ENCODE data around the gene C9.
"Not testable (repeated sequence)": the region's sequence is repeated elsewhere in the genome, so short reads cannot be mapped to it uniquely, and the experiment has no call there.

C9 gene

DNA sequence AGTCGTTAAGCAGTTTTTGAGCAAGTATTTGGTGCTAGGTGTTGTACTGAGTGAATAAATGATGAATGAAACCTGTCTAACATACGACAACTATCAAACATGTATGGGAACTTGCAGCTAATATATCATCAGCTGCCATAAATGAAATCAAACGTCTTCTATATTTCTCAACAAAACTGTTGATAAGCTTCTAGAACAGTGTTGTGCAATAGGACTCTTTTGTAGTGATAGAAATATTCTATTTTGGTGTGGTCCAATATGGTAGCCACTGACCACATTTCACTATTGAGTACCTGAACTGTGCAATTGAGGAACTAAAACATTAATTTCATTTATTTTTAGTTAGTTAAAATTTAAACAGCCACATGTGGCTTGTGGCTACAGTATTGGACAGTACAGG is 128.6 kb downstream of the C9 start:
- H3K4me2 ChIP-seq: no peak overlapping the region
- H3K4me3 ChIP-seq (IDR thresholded peaks at IDR 0.05; ENCODE audit: insufficient read depth, low read depth, low read length): no peak overlapping the region
- TF ChIP-seq, protein P1, sequence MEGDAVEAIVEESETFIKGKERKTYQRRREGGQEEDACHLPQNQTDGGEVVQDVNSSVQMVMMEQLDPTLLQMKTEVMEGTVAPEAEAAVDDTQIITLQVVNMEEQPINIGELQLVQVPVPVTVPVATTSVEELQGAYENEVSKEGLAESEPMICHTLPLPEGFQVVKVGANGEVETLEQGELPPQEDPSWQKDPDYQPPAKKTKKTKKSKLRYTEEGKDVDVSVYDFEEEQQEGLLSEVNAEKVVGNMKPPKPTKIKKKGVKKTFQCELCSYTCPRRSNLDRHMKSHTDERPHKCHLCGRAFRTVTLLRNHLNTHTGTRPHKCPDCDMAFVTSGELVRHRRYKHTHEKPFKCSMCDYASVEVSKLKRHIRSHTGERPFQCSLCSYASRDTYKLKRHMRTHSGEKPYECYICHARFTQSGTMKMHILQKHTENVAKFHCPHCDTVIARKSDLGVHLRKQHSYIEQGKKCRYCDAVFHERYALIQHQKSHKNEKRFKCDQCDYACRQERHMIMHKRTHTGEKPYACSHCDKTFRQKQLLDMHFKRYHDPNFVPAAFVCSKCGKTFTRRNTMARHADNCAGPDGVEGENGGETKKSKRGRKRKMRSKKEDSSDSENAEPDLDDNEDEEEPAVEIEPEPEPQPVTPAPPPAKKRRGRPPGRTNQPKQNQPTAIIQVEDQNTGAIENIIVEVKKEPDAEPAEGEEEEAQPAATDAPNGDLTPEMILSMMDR (conservative IDR thresholded peaks at IDR 0.05; ENCODE audit: low read depth, low read length): no peak
- no peaks in the 10 kb centered on the region for H3K27me3 ChIP-seq (ENCODE audit: insufficient read depth, low read depth)
- H3K27ac ChIP-seq: no peak overlapping the region
- H3K4me1 ChIP-seq (ENCODE audit: low read depth, poor library complexity, severe bottlenecking): peaks cover 18% of the 10 kb centered on the region
- H4K20me1 ChIP-seq (ENCODE audit: insufficient read depth): no peaks in the 10 kb centered on the region
- no peaks in the 10 kb centered on the region for H3K36me3 ChIP-seq (ENCODE audit: insufficient read depth)
- no peaks in the 10 kb centered on the region for H3K79me2 ChIP-seq (ENCODE audit: insufficient read depth, low read depth)
- H2AFZ ChIP-seq (ENCODE audit: low read depth): no peak overlapping the region
- H3K9ac ChIP-seq: no peak overlapping the region

DNA sequence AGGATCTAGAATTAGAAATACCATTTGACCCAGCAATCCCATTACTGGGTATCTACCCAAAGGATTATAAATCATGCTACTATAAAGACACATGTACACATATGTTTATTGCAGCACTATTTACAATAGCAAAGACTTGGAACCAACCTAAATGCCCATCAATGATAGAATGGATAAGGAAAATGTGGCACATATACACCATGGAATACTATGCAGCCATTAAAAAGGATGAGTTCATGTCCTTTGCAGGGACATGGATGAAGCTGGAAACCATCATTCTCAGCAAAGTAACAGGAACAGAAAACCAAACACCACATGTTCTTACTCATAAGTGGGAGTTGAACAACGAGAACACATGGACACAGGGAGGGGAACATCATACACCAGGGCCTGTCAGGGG is 129.8 kb downstream of the C9 start:
- not testable (repeated sequence) for H3K9ac ChIP-seq; H3K79me2 ChIP-seq (ENCODE audit: insufficient read depth, low read depth); H2AFZ ChIP-seq (ENCODE audit: low read depth); H3K4me2 ChIP-seq; H3K27ac ChIP-seq; H4K20me1 ChIP-seq (ENCODE audit: insufficient read depth); H3K4me3 ChIP-seq (IDR thresholded peaks at IDR 0.05; ENCODE audit: insufficient read depth, low read depth, low read length); H3K27me3 ChIP-seq (ENCODE audit: insufficient read depth, low read depth); H3K36me3 ChIP-seq (ENCODE audit: insufficient read depth)
- H3K4me1 ChIP-seq (ENCODE audit: low read depth, poor library complexity, severe bottlenecking): peaks cover 25% of the 10 kb centered on the region
